H9 (cell line): ENCODE data around the gene AK8. TPM values are rescaled to one million over a fixed set of nuclear protein-coding genes. Genes with fewer than 3 reads are reported as not detected.

ENCODE experiments used
- DNase-seq: peaks from one replicate; pipeline ENCODE4 v3.0.0-alpha.2; 2017
- H2AFZ ChIP-seq: one replicate; pipeline ENCODE4 v1.6.1; 2013; ENCODE audit warnings: mild to moderate bottlenecking, low read length, control low read depth, moderate library complexity
- H2AK5ac ChIP-seq: 2 replicates; pipeline ENCODE4 v1.6.1; 2013; ENCODE audit warnings: low read length, control low read depth, mixed read lengths; ENCODE audit not compliant: insufficient read length
- H2BK120ac ChIP-seq: one replicate; pipeline ENCODE4 v1.6.1; 2013; ENCODE audit warnings: low read depth, mild to moderate bottlenecking, low read length, control low read depth, inconsistent platforms; ENCODE audit not compliant: poor library complexity, severe bottlenecking
- H2BK12ac ChIP-seq: 2 replicates; pipeline ENCODE4 v1.6.1; 2013; ENCODE audit warnings: low read length, control low read depth, mixed read lengths, low read depth; ENCODE audit not compliant: insufficient read length
- H2BK15ac ChIP-seq: 2 replicates; pipeline ENCODE4 v1.6.1; 2013; ENCODE audit warnings: low read depth, low read length, control low read depth
- H2BK20ac ChIP-seq: one replicate; pipeline ENCODE4 v1.6.1; 2013; ENCODE audit warnings: low read depth, mild to moderate bottlenecking, low read length, control low read depth, inconsistent platforms; ENCODE audit not compliant: poor library complexity, severe bottlenecking
- H2BK5ac ChIP-seq: 2 replicates; pipeline ENCODE4 v1.6.1; 2013; ENCODE audit warnings: low read length, control low read depth, mixed read lengths; ENCODE audit not compliant: insufficient read length
- H3K14ac ChIP-seq: 2 replicates; pipeline ENCODE4 v1.6.1; 2013; ENCODE audit warnings: low read length, control low read depth; ENCODE audit not compliant: insufficient read depth
- H3K18ac ChIP-seq: 2 replicates; pipeline ENCODE4 v1.6.1; 2013; ENCODE audit warnings: low read depth, mild to moderate bottlenecking, mixed read lengths, low read length, control low read depth; ENCODE audit not compliant: insufficient read length
- H3K23ac ChIP-seq: 2 replicates; pipeline ENCODE4 v1.6.1; 2013; ENCODE audit warnings: low read length, control low read depth, mixed read lengths, low read depth; ENCODE audit not compliant: insufficient read length
- H3K23me2 ChIP-seq: 2 replicates; pipeline ENCODE4 v1.6.1; 2013; ENCODE audit warnings: low read depth, mild to moderate bottlenecking, mixed read lengths, low read length, control low read depth; ENCODE audit not compliant: insufficient read length, poor library complexity, severe bottlenecking
- H3K27ac ChIP-seq: 2 replicates; pipeline ENCODE4 v1.5.1; 2013; ENCODE audit warnings: low read length, control low read depth, mixed read lengths, low read depth; ENCODE audit not compliant: insufficient read length
- H3K27me3 ChIP-seq: 2 replicates; pipeline ENCODE4 v1.6.1; 2013; ENCODE audit warnings: low read length, control low read depth, inconsistent platforms; ENCODE audit not compliant: insufficient read depth
- H3K4ac ChIP-seq: 2 replicates; pipeline ENCODE4 v1.6.1; 2013; ENCODE audit warnings: low read depth, mild to moderate bottlenecking, control low read depth, inconsistent platforms, low read length, moderate library complexity
- H3K4me1 ChIP-seq: 2 replicates; pipeline ENCODE4 v1.6.1; 2013; ENCODE audit warnings: low read length, control low read depth, inconsistent platforms; ENCODE audit not compliant: insufficient read depth
- H3K4me2 ChIP-seq: 2 replicates; pipeline ENCODE4 v1.6.1; 2013; ENCODE audit warnings: low read length, control low read depth, mixed read lengths; ENCODE audit not compliant: insufficient read length, insufficient read depth
- H3K56ac ChIP-seq: 2 replicates; pipeline ENCODE4 v1.6.1; 2013; ENCODE audit warnings: low read depth, mild to moderate bottlenecking, mixed read lengths, low read length, control low read depth; ENCODE audit not compliant: insufficient read length
- H3K79me1 ChIP-seq: 2 replicates; pipeline ENCODE4 v1.6.1; 2013; ENCODE audit warnings: low read depth, mild to moderate bottlenecking, moderate library complexity, low read length, control low read depth, inconsistent platforms; ENCODE audit not compliant: insufficient read depth, poor library complexity, severe bottlenecking
- H3K79me2 ChIP-seq: 2 replicates; pipeline ENCODE4 v1.6.1; 2013; ENCODE audit warnings: low read length, control low read depth, inconsistent platforms; ENCODE audit not compliant: insufficient read depth
- H3K9ac ChIP-seq: 2 replicates; pipeline ENCODE4 v1.6.1; 2013; ENCODE audit warnings: low read length, control low read depth, mixed read lengths; ENCODE audit not compliant: insufficient read length; ENCODE audit errors: extremely low read depth
- H3K9me3 ChIP-seq: one replicate; pipeline ENCODE4 v1.6.1; 2013; ENCODE audit warnings: low read depth, low read length, inconsistent platforms; ENCODE audit not compliant: control insufficient read depth
- H3T11ph ChIP-seq: one replicate; pipeline ENCODE4 v1.6.1; 2013; ENCODE audit warnings: mild to moderate bottlenecking, low read length, control low read depth, inconsistent platforms
- H4K20me1 ChIP-seq: one replicate; pipeline ENCODE4 v1.6.1; 2013; ENCODE audit not compliant: control insufficient read depth, insufficient read length, insufficient read depth
- H4K5ac ChIP-seq: 2 replicates; pipeline ENCODE4 v1.6.1; 2013; ENCODE audit warnings: low read depth, mild to moderate bottlenecking, mixed read lengths, low read length, control low read depth; ENCODE audit not compliant: insufficient read length
- H4K8ac ChIP-seq: replicated peaks from 2 replicates; pipeline ENCODE4 v1.6.1; 2013; ENCODE audit warnings: low read length, control low read depth, mixed read lengths, low read depth; ENCODE audit not compliant: insufficient read length
- H4K91ac ChIP-seq: 2 replicates; pipeline ENCODE4 v1.6.1; 2013; ENCODE audit warnings: low read depth, mild to moderate bottlenecking, moderate library complexity, mixed read lengths, low read length, control low read depth; ENCODE audit not compliant: insufficient read length
- H3K27ac Mint-ChIP-seq, 3 experiments: 2 replicates in 2 of 3; 3 replicates in 1 of 3; pipeline ENCODE4 v1.8.0; 2020 to 2021; ENCODE audit warnings: mixed read lengths in 3 of 3, mild to moderate bottlenecking in 1 of 3, moderate library complexity in 1 of 3
- H3K27me3 Mint-ChIP-seq: 2 replicates; pipeline ENCODE4 v1.8.0; 2021; ENCODE audit warnings: low read depth, mild to moderate bottlenecking, moderate library complexity, mixed read lengths
- H3K36me3 Mint-ChIP-seq, 3 experiments: 2 replicates in 2 of 3; 3 replicates in 1 of 3; pipeline ENCODE4 v1.8.0; 2020 to 2021; ENCODE audit warnings: low read depth in 3 of 3, mixed read lengths in 3 of 3; ENCODE audit not compliant: insufficient read depth in 1 of 3
- H3K4me1 Mint-ChIP-seq, 2 experiments: 2 replicates each; pipeline ENCODE4 v1.8.0; 2020; ENCODE audit warnings: mixed read lengths in 2 of 2
- H3K4me3 Mint-ChIP-seq, 2 experiments: 2 replicates in 1 of 2; 3 replicates in 1 of 2; pipeline ENCODE4 v1.8.0; 2020 to 2021; ENCODE audit warnings: mild to moderate bottlenecking in 2 of 2, mixed read lengths in 2 of 2, moderate library complexity in 1 of 2
- H3K9me3 Mint-ChIP-seq, 2 experiments: 2 replicates in 1 of 2; 3 replicates in 1 of 2; pipeline ENCODE4 v1.8.0; 2020; ENCODE audit warnings: mild to moderate bottlenecking in 2 of 2, mixed read lengths in 2 of 2, moderate library complexity in 1 of 2
- CTCF ChIP-seq: fragments of 200-600 bp; sonication (generic); conservative IDR thresholded peaks from 3 replicates; pipeline ENCODE4 v1.8.0; 2021; ENCODE audit warnings: antibody characterized with exemption, mild to moderate bottlenecking
- WGBS: extraction: QIAGEN DNeasy Blood & Tissue Kit; methylation state at CpG from one replicate; pipeline ENCODE4 v1.1.7; 2013; ENCODE audit warnings: missing lambda C conversion rate, low lambda C conversion rate, mixed read lengths; ENCODE audit not compliant: insufficient read length; ENCODE audit errors: extremely low coverage; 5-methylcytosine and 5-hydroxymethylcytosine counted together
- total RNA-seq: library from RNA; stranded (reverse); gene quantifications from 2 replicates; pipeline ENCODE4 v1.2.1, GENCODE V29; 2021

AK8 gene
- total RNA-seq, 1 experiment from 2014 or later, result 0.44 TPM

- WGBS, result no CpG with 5 or more reads among the region's 5 CpGs
- no peak overlapping the region for H3K4ac ChIP-seq
- H4K20me1 ChIP-seq, result no peaks in the 10 kb centered on the region
- H3K79me1 ChIP-seq, result no peaks in the 10 kb centered on the region
- H3K79me2 ChIP-seq, result no peaks in the 10 kb centered on the region
- no peak overlapping the region for H3K27ac ChIP-seq
- no peak overlapping the region for H3K14ac ChIP-seq
- H4K91ac ChIP-seq, result no peak overlapping the region
- no peak overlapping the region for H2AK5ac ChIP-seq
- Mint-ChIP-seq H3K27me3 (peaks cover 24% of the 10 kb centered on the region), H3K27ac (no peak overlapping the region), H3K9me3 (no peaks in the 10 kb centered on the region; a peak in 1 of 5 replicates), H3K36me3 (no peaks in the 10 kb centered on the region), H3K4me1 (no peaks in the 10 kb centered on the region), H3K4me3 (no peak overlapping the region)
- no peak for DNase-seq
- no peak overlapping the region for H4K5ac ChIP-seq
- no peak for TF ChIP-seq CTCF
- no peak overlapping the region for H4K8ac ChIP-seq
- H3K9ac ChIP-seq, result no peak overlapping the region
- no peak overlapping the region for H3T11ph ChIP-seq
- no peak overlapping the region for H2BK5ac ChIP-seq
- no peaks in the 10 kb centered on the region for H3K4me1 ChIP-seq
- H3K4me2 ChIP-seq, result no peak overlapping the region
- no peaks in the 10 kb centered on the region for H3K9me3 ChIP-seq
- H2BK12ac ChIP-seq, result no peak overlapping the region
- no peak overlapping the region for H2BK15ac ChIP-seq
- H3K27me3 ChIP-seq, result no peaks in the 10 kb centered on the region
- H2BK120ac ChIP-seq, result no peak overlapping the region
- H3K18ac ChIP-seq, result no peak overlapping the region
- no peak overlapping the region for H2BK20ac ChIP-seq
- H3K23me2 ChIP-seq, result no peaks in the 10 kb centered on the region
- no peak overlapping the region for H2AFZ ChIP-seq
- H3K23ac ChIP-seq, result no peak overlapping the region
- H3K56ac ChIP-seq, result no peak overlapping the region
Measured at GRCh38 chr9:132712753-132713152, 165.3 kb downstream of the AK8 start.
